A549 (cell line): ENCODE measurements around the gene CD2AP. TPM values are rescaled to one million over a fixed set of nuclear protein-coding genes. Genes with fewer than 3 reads are reported as not detected.
A peak's percentile ranks its signal among the peaks of the same experiment; 100 is the strongest.

Experiments
- ATAC-seq, 2 experiments: fragments of 200-7000 bp in 1 of 2; fragments of >200 bp in 1 of 2; cut with Nextera tagmentation in 1 of 2; cut with Tn5 transposase in 1 of 2; 3 replicates each; pipeline versions ENCODE4 v1.8.0 to v1.9.1; 2018 to 2020; ENCODE audit warnings: mild to moderate bottlenecking in 1 of 2, moderate library complexity in 1 of 2
- CTCF ChIA-PET: fragments of 300-600 bp; sonication (Branson Sonifier 250); formaldehyde crosslinking; extraction: SDS; loops from one replicate; lab custom pipeline; 2021; ENCODE audit warnings: antibody characterized with exemption, inconsistent platforms; lab: Yijun Ruan, JAX
- POLR2A ChIA-PET: fragments of 350-600 bp; formaldehyde crosslinking; extraction: SDS; loops from one replicate; lab custom pipeline; 2021; ENCODE audit warnings: antibody characterized with exemption, inconsistent platforms; lab: Yijun Ruan, JAX
- DNase-seq, 2 experiments: peaks; one replicate each; pipeline versions ENCODE4 v3.0.0 to v3.0.0-alpha.2; 2011 to 2016; ENCODE audit warnings: low read depth in 1 of 2, low spot score in 1 of 2
- FAIRE-seq: peaks from 2 replicates; lab custom pipeline; 2011; peaks lifted over from hg19 to GRCh38; lab: Jason Lieb, UNC
- H3K27ac ChIP-seq, 2 experiments: fragments of >200 bp; sonication (Bioruptor Twin); formaldehyde crosslinking; 3 replicates each; pipeline ENCODE4 v1.5.1; 2016 to 2017
- H3K4me1 ChIP-seq: fragments of >200 bp; sonication (Bioruptor Twin); formaldehyde crosslinking; 3 replicates; pipeline ENCODE4 v1.6.1; 2016
- H3K4me2 ChIP-seq: fragments of >200 bp; sonication (Bioruptor Twin); formaldehyde crosslinking; 3 replicates; pipeline ENCODE4 v1.6.1; 2016
- H3K4me3 ChIP-seq: fragments of >200 bp; sonication (Bioruptor Twin); formaldehyde crosslinking; 3 replicates; pipeline ENCODE4 v1.5.1; 2016
- H3K9me3 ChIP-seq: fragments of >200 bp; sonication (Bioruptor Twin); formaldehyde crosslinking; 3 replicates; pipeline ENCODE4 v1.6.1; 2016
- CBX8 ChIP-seq: fragments of 200-600 bp; sonication (generic); IDR thresholded peaks from 2 replicates; pipeline ENCODE4 v1.6.1; 2016
- FOSL2 ChIP-seq, 2 experiments: fragments of 450-650 bp in 1 of 2; fragments of >200 bp in 1 of 2; sonication (Bioruptor Twin) in 1 of 2; formaldehyde crosslinking; IDR thresholded peaks; 2 replicates each; pipeline versions ENCODE4 v1.5.0 to v1.6.1; 2016 to 2020; ENCODE audit warnings: mild to moderate bottlenecking in 1 of 2, moderate library complexity in 1 of 2
- FOXS1 ChIP-seq: fragments of 250-450 bp; sonication (Bioruptor Pico); IDR thresholded peaks from 2 replicates; pipeline ENCODE4 v1.5.0; 2020; ENCODE audit warnings: mild to moderate bottlenecking, moderate library complexity
- HDAC2 ChIP-seq: fragments of 200-600 bp; sonication (generic); IDR thresholded peaks from 2 replicates; pipeline ENCODE4 v1.6.1; 2016
- HOXB13 ChIP-seq: fragments of 250-450 bp; sonication (Bioruptor Pico); IDR thresholded peaks from 2 replicates; pipeline ENCODE4 v1.5.0; 2020; ENCODE audit warnings: low read depth, mild to moderate bottlenecking, moderate library complexity
- HOXB5 ChIP-seq: fragments of 250-450 bp; sonication (Bioruptor Pico); IDR thresholded peaks from 2 replicates; pipeline ENCODE4 v1.5.0; 2020; ENCODE audit warnings: mild to moderate bottlenecking, moderate library complexity
- JUN ChIP-seq, 2 experiments: fragments of >200 bp; sonication (Bioruptor Twin); formaldehyde crosslinking; IDR thresholded peaks; 2 replicates in 1 of 2; 3 replicates in 1 of 2; pipeline ENCODE4 v1.6.1; 2016 to 2017
- JUNB ChIP-seq: fragments of >200 bp; sonication (Bioruptor Twin); formaldehyde crosslinking; IDR thresholded peaks from 2 replicates; pipeline ENCODE4 v1.6.1; 2016
- MAFK ChIP-seq: fragments of 450-650 bp; IDR thresholded peaks from 2 replicates; pipeline ENCODE4 v1.6.1; 2014; ENCODE audit not compliant: partially characterized antibody
- MYC ChIP-seq: IDR thresholded peaks from 2 replicates; pipeline ENCODE4 v1.6.1; 2012; ENCODE audit warnings: mild to moderate bottlenecking, inconsistent platforms, low read length, improper control_type of control experiment, borderline replicate concordance
- NR3C1 ChIP-seq: fragments of >200 bp; sonication (Bioruptor Twin); formaldehyde crosslinking; IDR thresholded peaks from 3 replicates; pipeline ENCODE4 v1.6.1; 2017
- RAD21 ChIP-seq, 2 experiments: fragments of >200 bp in 1 of 2; sonication (Bioruptor Twin) in 1 of 2; formaldehyde crosslinking in 1 of 2; IDR thresholded peaks in 1 of 2; conservative IDR thresholded peaks in 1 of 2; 2 replicates in 1 of 2; 3 replicates in 1 of 2; pipeline ENCODE4 v1.6.1; 2012 to 2018; ENCODE audit warnings: inconsistent platforms in 1 of 2
- RFX5 ChIP-seq: fragments of 450-650 bp; IDR thresholded peaks from 2 replicates; pipeline ENCODE4 v1.7.1; 2014; ENCODE audit warnings: antibody characterized with exemption, mild to moderate bottlenecking, moderate library complexity
- RNF2 ChIP-seq: fragments of 200-600 bp; sonication (generic); IDR thresholded peaks from 2 replicates; pipeline ENCODE4 v1.6.1; 2016; ENCODE audit warnings: low read depth, mild to moderate bottlenecking, antibody characterized with exemption, moderate library complexity, borderline replicate concordance
- SMC3 ChIP-seq: fragments of >200 bp; sonication (Bioruptor Twin); formaldehyde crosslinking; IDR thresholded peaks from 3 replicates; pipeline ENCODE4 v1.6.1; 2018; ENCODE audit warnings: inconsistent platforms
- TP53 ChIP-seq: fragments of 250-450 bp; sonication (Bioruptor Pico); IDR thresholded peaks from 2 replicates; pipeline ENCODE4 v1.5.0; 2021; ENCODE audit warnings: mild to moderate bottlenecking, moderate library complexity
- ZC3H11A ChIP-seq: fragments of 450-650 bp; IDR thresholded peaks from 2 replicates; pipeline ENCODE4 v1.6.1; 2014; ENCODE audit warnings: antibody characterized with exemption, mild to moderate bottlenecking
- ZFP36 ChIP-seq: fragments of 450-650 bp; IDR thresholded peaks from 2 replicates; pipeline ENCODE4 v1.6.1; 2014; ENCODE audit warnings: borderline replicate concordance; ENCODE audit not compliant: partially characterized antibody
- ZNF302 ChIP-seq: fragments of 250-450 bp; sonication (Bioruptor Pico); IDR thresholded peaks from 2 replicates; pipeline ENCODE4 v1.9.0; 2021; ENCODE audit warnings: inconsistent platforms, mild to moderate bottlenecking, moderate library complexity
- WGBS: methylation state at CpG from one replicate; pipeline ENCODE4 v1.1.6; 2017; ENCODE audit errors: missing lambda C conversion rate; 5-methylcytosine and 5-hydroxymethylcytosine counted together
- polyA plus RNA-seq, 4 experiments: library from polyadenylated mRNA; depleted of rRNA in 3 of 4; stranded (reverse); fragments of >200 nt; fragmentation: RNase III in 1 of 4; extraction: RNeasy Plus Mini Kit Qiagen cat#74134 plus additional on column Dnase treatment in 1 of 4; gene quantifications; 2 replicates in 3 of 4; 3 replicates in 1 of 4; pipeline ENCODE4 v1.2.3, GENCODE V29; 2011 to 2017
- TF ChIP-seq, protein P1 (sequence below): fragments of >200 bp; sonication (Bioruptor Twin); formaldehyde crosslinking; IDR thresholded peaks from 3 replicates; pipeline ENCODE4 v1.6.1; 2016
- TF ChIP-seq, protein P2 (sequence below): fragments of 250-450 bp; sonication (Bioruptor Pico); IDR thresholded peaks from 2 replicates; pipeline ENCODE4 v1.5.0; 2020; ENCODE audit warnings: low read depth, mild to moderate bottlenecking, moderate library complexity
- TF ChIP-seq, protein P3 (sequence below): fragments of >200 bp; sonication (Bioruptor Twin); formaldehyde crosslinking; IDR thresholded peaks from 2 replicates; pipeline ENCODE4 v1.6.1; 2016
- TF ChIP-seq, protein P4 (sequence below): fragments of >200 bp; sonication (Bioruptor Twin); formaldehyde crosslinking; IDR thresholded peaks from 3 replicates; pipeline ENCODE4 v1.5.1; 2016

CD2AP gene
- polyA plus RNA-seq, 2 of the 4 experiments (the other 2 are of a cell fraction): 18.8 to 35.7 TPM

DNA sequence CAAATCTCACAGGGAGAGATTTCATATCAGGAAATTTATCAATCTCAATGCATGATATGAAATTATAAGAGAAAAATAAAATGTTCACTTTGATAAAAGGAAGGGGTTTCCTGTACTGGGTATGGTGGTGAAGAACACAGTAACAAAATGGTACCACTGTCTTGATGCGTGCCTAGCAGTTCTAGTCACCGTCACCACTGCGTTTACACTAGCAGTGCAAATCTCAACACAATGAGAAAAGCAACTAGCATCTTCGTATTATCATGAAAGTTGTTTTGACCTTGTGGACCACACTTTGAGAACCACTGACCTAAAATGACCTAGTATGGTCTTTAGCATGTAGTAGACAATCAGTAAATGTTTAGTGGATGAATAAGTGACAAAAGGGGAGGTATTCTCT, 152.4 kb downstream of the CD2AP start:
- no peaks in the 10 kb centered on the region for H3K4me1 ChIP-seq
- ATAC-seq (no peak), FAIRE-seq (no peak), DNase-seq (no peak)
- WGBS: 92% methylated on average over 4 of the region's 4 CpGs
- no peak overlapping the region for H3K4me3 ChIP-seq
- H3K27ac ChIP-seq: no peak overlapping the region
- no peak overlapping the region for H3K4me2 ChIP-seq
- POLR2A ChIA-PET: no interaction called here
- TF ChIP-seq JUNB (no peak), MAFK (no peak), ZNF302 (CRISPR knock-in tag) (no peak), TP53 (CRISPR knock-in tag) (no peak), HOXB13 (CRISPR knock-in tag) (no peak)
- TF ChIP-seq, protein P1, sequence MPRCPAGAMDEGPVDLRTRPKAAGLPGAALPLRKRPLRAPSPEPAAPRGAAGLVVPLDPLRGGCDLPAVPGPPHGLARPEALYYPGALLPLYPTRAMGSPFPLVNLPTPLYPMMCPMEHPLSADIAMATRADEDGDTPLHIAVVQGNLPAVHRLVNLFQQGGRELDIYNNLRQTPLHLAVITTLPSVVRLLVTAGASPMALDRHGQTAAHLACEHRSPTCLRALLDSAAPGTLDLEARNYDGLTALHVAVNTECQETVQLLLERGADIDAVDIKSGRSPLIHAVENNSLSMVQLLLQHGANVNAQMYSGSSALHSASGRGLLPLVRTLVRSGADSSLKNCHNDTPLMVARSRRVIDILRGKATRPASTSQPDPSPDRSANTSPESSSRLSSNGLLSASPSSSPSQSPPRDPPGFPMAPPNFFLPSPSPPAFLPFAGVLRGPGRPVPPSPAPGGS: no peak
- TF ChIP-seq, protein P2, sequence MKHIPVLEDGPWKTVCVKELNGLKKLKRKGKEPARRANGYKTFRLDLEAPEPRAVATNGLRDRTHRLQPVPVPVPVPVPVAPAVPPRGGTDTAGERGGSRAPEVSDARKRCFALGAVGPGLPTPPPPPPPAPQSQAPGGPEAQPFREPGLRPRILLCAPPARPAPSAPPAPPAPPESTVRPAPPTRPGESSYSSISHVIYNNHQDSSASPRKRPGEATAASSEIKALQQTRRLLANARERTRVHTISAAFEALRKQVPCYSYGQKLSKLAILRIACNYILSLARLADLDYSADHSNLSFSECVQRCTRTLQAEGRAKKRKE: no peak
- H3K9me3 ChIP-seq: no peaks in the 10 kb centered on the region
- CTCF ChIA-PET: interaction anchor here (1.1 to 7.4 kb wide), 11 partner anchors 10 to 217 kb away, joined by 4 to 67 read pairs (median 5); partner anchors contain the start of gene OPN5

DNA sequence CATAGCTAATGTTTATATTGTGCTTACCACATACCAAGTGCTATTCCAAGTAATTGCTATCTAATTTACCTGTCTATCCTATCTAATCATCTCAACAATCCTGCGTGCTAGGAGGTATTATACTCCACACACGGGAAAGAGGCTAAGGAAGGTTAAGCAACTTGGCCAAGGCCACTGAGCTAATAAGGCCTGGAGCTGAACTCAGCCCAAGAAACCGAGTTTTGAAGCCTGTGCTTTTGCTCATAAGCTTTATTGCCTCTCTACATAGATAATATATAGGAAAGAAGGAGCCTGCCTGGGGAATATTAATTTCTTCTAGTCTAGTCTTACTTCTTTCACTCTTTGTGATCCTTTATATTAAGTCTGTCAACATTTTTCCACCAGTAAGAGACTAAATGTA, 153.0 kb downstream of the CD2AP start:
- TF ChIP-seq FOXS1 (no peak), HOXB5 (CRISPR knock-in tag) (no peak), NR3C1 (no peak), JUN (IDR thresholded peaks at IDR 0.05) (no peak), MYC (no peak), ZC3H11A (no peak), FOSL2 (IDR thresholded peaks at IDR 0.05) (no peak), FOSL2 (CRISPR knock-in tag; IDR thresholded peaks at IDR 0.05) (no peak), ZFP36 (no peak), RFX5 (no peak), SMC3 (no peak), CBX8 (no peak), RNF2 (no peak)
- TF ChIP-seq, protein P3, sequence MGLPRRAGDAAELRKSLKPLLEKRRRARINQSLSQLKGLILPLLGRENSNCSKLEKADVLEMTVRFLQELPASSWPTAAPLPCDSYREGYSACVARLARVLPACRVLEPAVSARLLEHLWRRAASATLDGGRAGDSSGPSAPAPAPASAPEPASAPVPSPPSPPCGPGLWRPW: no peak
- FAIRE-seq (no peak), DNase-seq (no peak), ATAC-seq (no peak)
- H3K4me3 ChIP-seq: no peak overlapping the region
- 61% methylated on average over 3 of the region's 3 CpGs for WGBS
- no peaks in the 10 kb centered on the region for H3K9me3 ChIP-seq
- H3K4me2 ChIP-seq: no peak overlapping the region
- POLR2A ChIA-PET: no interaction called here
- H3K4me1 ChIP-seq: no peaks in the 10 kb centered on the region
- H3K27ac ChIP-seq: no peak overlapping the region
- CTCF ChIA-PET: interaction anchor here (0.8 to 7.4 kb wide), 24 partner anchors 8 to 1792 kb away, joined by 3 to 67 read pairs (median 5); partner anchors contain the start of gene OPN5

DNA sequence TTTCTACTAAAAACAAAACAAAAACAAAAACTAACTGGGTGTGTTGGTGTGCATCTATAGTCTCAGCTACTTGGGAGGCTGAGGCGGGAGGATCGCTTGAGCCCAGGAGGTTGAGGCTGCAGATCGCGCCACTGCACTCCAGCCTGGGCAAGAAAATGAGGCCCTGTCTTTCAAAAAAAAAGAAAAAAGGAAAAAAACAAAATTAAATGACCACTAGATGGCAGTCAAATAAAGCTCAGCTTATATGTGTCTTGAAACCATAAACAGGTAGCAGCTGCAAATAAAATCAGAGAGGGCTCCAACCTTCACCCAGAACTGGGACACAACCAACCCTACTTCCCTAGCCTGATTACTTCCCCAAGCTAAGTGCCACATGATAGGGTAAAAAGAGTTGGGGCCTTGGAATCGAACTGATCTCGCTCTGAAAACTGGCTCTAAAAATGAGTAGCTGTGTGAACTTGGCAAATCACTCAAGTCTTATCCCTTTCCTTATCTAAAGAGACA, 153.7 kb downstream of the CD2AP start:
- Histone ChIP-seq H3K4me2 (no peak overlapping the region), H3K4me3 (no peak overlapping the region), H3K27ac (no peak overlapping the region), H3K9me3 (no peaks in the 10 kb centered on the region), H3K4me1 (no peaks in the 10 kb centered on the region)
- ChIA-PET CTCF (interaction anchor here (0.6 to 7.4 kb wide), 34 partner anchors 9 to 1821 kb away, joined by 3 to 67 read pairs (median 4); partner anchors contain the start of gene OPN5), POLR2A (no interaction called here)
- DNase-seq (peak in 1 of 2 experiments; percentile 50), FAIRE-seq (no peak), ATAC-seq (peak; percentile 70 to 80; a peak in 4 of 6 replicates)
- no peak for TF ChIP-seq JUN (IDR thresholded peaks at IDR 0.05)
- peak; percentile 77 to 82 for TF ChIP-seq RAD21 (conservative IDR thresholded peaks at IDR 0.05 in 1 of 2, IDR thresholded peaks at IDR 0.05 in 1 of 2)
- TF ChIP-seq SMC3: peak; percentile 82
- TF ChIP-seq, protein P4, sequence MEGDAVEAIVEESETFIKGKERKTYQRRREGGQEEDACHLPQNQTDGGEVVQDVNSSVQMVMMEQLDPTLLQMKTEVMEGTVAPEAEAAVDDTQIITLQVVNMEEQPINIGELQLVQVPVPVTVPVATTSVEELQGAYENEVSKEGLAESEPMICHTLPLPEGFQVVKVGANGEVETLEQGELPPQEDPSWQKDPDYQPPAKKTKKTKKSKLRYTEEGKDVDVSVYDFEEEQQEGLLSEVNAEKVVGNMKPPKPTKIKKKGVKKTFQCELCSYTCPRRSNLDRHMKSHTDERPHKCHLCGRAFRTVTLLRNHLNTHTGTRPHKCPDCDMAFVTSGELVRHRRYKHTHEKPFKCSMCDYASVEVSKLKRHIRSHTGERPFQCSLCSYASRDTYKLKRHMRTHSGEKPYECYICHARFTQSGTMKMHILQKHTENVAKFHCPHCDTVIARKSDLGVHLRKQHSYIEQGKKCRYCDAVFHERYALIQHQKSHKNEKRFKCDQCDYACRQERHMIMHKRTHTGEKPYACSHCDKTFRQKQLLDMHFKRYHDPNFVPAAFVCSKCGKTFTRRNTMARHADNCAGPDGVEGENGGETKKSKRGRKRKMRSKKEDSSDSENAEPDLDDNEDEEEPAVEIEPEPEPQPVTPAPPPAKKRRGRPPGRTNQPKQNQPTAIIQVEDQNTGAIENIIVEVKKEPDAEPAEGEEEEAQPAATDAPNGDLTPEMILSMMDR: peak; percentile 66
- TF ChIP-seq HDAC2: no peak
- 29% methylated on average over 6 of the region's 6 CpGs for WGBS
